Activated T-cell treated with anti-CD3 and anti-CD28 coated beads for 1 hour (primary cell): ENCODE data around the gene GLDC.
"Not testable (repeated sequence)": the region's sequence is repeated elsewhere in the genome, so short reads cannot be mapped to it uniquely, and the experiment has no call there.

Source experiments
- DNase-seq: peaks from one replicate; pipeline ENCODE4 v3.0.0-alpha.2; 2020; ENCODE audit warnings: low read depth

The GLDC gene

DNA sequence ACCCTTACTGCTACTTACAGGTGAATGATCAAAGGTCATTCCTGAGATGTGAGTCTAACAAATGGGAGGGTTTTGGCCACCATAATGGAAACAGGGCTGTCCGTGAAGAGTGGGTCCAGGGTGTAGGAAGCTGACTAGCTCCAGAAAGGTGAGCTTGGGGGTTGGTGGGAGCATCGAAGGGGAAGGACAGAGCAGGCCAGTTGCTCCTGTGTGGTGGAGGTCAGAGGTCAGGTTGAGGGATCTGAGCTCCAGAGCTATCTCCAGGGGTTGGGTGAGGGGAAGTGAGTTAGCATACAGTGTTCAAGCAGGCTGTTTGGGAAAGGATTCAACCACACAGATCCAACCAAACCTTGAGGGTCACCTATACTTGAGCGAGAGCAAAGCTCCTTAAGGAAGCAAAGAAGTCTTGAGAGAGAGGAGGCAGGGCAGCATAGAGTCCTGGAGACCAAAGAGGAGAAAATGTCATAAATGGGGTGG is 18.7 kb upstream of the GLDC start:
- no peak for DNase-seq

- DNase-seq: no peak
These were observed 15.0 kb upstream of the GLDC start for GRCh38 chr9:6660512-6660911.

DNA sequence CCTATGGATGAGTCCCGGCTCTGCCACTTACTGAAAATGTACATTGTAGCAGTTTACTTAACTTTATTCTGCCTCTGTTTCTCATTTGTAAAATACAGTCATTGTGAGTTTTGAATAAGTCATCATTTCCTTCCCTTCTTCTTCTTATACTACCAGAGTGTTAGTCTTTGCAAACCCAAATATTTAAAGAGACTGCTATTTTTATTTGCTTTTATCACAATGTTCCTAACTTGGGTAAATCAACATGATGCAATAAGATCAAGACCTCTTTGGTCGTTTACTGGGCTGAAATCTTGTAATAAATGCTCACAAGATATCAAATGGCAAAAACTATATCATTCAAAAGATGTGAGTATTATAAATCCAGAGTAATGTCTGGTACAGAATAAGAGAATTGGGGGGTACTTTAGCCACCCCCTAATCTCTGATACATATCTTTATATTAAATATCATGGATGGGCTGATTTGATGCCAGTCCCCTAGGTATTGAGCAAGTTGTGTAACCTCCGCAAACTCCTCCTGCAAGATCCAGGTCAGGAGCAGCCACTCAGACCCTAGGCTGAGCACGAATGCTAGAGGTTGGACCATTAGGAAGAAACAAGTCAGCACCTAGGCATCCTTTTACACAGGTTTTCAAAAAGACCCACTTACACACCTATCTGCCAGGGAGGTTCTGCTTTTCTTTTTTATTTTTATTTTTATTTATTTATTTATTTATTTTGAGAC is 13.3 kb upstream of the GLDC start:
- DNase-seq: no peak

GRCh38 chr9:6656614-6657300 is 11.2 kb upstream of the GLDC start:
- no peak for DNase-seq

DNA sequence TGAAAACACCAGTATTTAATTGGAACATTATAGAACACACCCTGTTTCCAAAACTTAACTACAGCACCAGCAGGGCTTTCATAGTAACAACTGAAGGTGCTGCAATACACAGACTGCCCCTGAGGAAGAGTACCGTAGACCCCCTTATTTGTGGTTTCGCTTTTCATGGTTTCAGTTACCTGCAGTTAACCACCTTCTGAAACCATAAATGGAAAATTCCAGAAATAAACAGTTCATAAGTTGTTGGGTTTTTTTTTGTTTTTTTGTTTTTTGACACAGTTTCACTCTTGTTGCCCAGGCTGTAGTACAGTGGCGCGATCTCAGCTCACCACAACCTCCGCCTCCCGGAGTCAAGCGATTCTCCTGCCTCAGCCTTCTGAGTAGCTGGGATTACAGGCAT is 9.5 kb upstream of the GLDC start:
- DNase-seq: no peak

GRCh38 chr9:6646293-6646636 is 736 bp upstream of the GLDC start:
- no peak for DNase-seq

GRCh38 chr9:6645105-6645354 is 499 bp downstream of the GLDC start:
- DNase-seq: not testable (repeated sequence)

GRCh38 chr9:6644346-6645104 is 1.0 kb downstream of the GLDC start:
- DNase-seq: no peak

DNA sequence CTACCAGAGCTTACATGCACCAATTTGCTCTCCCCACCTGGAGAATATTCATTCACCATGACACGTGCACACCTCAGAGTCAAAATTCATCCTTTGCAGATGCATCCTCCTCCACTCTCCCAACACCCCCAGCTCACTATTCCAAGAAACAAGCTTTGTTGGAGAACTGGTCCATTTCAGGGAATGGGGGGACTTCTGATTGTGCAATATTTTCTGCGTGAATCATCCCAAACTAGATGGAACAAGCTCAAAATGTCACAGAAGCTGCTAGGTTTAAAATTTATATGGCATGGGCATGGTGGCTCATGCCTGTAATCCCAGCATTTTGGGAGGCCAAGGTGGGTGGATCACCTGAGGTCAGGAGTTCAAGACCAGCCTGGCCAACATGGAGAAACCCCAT is 3.6 kb downstream of the GLDC start:
- no peak for DNase-seq

GRCh38 chr9:6641561-6641960 is 4.0 kb downstream of the GLDC start:
- no peak for DNase-seq

DNA sequence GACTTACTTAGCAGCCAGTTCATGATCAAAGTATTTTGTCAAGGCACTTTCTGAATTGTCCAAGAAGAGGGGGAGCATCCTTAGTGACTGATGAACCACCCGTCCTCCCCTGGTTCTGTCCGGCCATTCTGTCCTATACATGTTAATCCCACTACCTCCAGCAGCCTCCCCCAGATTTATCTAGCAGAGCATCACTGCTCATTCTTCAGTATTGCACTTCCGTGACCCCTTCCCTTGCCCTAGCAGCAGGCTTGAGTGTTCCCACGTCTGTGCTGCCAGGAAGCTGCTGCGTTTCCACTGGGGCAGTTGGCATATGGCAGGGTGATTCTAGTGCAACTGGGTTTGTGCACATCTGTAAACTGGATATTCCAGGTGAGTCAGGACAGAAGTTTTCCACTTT is 4.5 kb downstream of the GLDC start:
- no peak for DNase-seq

GRCh38 chr9:6640268-6641051 is 5.1 kb downstream of the GLDC start:
- no peak for DNase-seq

DNA sequence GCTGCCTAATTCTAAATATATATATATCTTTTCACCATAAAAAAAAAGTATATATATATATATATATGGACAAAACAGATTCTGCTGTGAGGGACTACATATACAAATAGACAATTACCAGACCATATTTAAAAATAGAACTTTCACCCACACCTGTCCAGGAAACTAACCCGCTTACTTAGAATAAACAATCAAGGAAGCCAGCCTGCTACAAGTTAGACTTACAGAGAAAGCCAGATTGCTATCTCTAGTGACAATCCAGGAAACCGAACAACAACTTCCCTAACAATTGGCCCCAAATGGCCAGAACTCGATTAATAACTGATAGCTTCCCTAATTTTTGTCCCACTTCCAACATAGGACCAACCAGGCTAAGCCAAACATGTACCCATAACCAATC is 5.9 kb downstream of the GLDC start:
- no peak for DNase-seq

DNA sequence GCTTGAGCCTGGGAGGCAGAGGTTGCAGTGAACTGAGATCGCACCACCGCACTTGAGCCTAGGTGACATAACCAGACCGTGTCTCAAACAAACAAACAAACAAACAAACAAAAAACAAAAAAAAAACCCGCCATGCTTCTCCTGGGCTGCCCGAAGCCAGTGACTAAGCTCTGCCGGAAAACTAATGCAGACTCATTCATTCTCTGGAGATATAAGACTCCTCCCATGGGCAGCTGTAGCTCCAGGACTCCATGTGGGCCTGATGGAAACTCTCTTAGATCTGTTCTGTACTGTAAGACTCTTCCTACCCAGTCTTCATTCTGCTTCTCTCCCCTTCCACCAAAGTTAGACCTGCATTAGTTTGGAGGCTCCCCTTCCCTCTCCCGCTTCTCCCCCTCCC is 11.1 kb downstream of the GLDC start:
- DNase-seq: no peak

DNA sequence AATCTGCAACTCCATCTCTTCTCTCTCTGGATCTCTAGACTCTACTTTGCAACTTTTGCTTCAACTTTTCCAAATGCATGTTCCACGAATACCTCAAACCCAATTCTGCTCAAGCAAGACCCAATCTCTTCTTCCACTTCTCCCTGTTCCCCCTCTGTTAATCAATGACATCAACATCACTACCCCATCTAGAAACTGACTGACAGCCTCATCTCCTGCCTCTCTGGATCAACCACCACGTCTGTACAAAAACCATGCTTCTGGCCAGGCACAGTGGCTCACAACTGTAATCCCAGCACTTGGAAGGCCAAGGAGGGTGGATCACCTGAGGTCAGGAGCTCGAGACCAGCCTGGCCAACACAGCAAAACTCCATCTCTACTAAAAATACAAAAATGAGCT is 12.2 kb downstream of the GLDC start:
- DNase-seq: no peak

- DNase-seq: no peak
These were observed 12.9 kb downstream of the GLDC start for GRCh38 chr9:6632516-6633183.

- no peak for DNase-seq
These were observed 14.4 kb downstream of the GLDC start for GRCh38 chr9:6631207-6631512.

DNA sequence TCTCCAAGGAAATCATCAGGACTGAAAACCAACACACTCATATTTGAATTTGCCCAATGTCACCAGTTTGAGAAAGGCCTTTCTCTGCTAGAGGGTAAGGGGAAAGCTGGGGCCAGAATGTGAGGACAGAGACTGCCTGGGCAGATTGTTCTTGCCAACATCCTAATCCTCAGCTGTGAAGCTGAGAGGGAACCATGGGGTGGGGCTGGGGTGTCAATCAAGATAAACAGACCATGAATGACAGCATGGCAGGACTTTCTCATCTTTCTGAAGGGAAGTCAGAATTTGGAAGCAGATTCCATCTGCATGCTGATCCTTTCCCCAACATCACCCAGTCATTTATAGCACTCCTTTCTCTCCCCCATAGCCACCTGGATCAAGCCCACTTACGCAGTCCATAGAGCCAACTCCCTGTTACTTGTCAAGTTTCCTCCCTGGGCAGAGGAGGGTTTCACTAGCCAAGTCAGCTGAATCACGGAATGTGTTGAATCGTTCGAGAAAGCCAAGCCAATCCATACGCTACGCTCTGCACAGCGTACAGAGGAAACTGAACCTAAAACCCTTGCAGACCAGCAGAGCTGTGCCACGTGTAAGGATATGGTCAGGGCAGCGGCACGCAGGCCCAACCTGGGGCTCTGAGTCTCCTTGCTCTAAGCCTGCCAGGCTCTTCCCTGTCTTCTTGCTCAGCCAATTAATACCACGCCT is 14.9 kb downstream of the GLDC start:
- DNase-seq: no peak

GRCh38 chr9:6628704-6629103 is 16.8 kb downstream of the GLDC start:
- DNase-seq: no peak

DNA sequence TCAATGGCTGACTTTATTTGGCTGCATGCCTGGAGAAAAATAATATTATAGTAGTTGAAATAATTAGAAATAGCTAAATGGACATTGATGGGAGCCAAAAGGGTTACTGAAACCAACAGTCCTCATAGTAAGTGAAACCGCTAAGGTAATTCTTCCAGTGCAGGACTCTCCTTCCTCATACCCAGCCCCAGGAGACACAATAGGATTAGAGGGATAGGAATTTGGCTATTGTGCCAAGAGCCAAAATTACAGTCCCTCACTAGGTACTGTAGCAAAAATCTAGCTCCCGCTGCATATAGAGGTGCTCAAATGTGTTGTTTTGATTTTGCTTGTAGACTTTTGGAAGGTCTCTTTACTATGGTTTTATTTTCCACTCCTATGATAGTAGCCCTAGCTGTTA is 20.2 kb downstream of the GLDC start:
- DNase-seq: no peak

DNA sequence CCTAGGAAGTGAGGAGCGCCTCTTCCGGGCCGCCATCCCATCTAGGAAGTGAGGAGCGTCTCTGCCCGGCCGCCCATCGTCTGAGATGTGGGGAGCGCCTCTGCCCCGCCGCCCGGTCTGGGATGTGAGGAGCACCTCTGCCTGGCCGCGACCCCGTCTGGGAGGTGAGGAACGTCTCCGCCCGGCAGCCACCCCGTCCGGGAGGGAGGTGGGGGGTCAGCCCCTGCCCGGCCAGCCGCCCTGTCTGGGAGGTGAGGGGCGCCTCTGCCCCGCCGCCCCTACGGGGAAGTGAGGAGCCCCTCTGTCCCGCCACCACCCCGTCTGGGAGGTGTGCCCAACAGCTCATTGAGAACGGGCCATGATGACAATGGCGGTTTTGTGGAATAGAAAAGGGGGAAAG is 22.7 kb downstream of the GLDC start:
- not testable (repeated sequence) for DNase-seq

DNA sequence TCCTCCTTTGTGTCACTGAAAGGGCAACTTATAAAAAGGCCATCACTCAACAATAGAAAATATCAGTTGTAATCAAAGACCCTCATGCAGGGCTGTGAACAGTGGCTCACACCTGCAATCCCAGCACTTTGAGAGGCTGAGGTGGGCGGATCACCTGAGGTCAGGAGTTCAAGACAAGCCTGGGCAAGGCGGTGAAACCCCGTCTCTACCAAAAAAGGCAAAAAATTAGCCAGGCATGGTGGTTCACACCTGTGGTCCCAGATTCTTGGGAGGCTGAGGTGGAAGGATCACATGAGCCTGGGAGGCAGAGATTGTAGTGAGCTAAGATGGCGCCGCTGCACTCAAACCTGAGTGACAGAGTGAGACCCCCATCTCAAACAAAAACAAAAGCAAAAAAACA is 24.7 kb downstream of the GLDC start:
- no peak for DNase-seq
